CD4-positive, alpha-beta memory T cell (primary cell): ENCODE results near the gene ST6GALNAC3. TPM values are rescaled to one million over a fixed set of nuclear protein-coding genes. Genes with fewer than 3 reads are reported as not detected.

ENCODE experiments used
- CTCF ChIA-PET: fragments of 350-600 bp; sonication (Branson Sonifier 250); formaldehyde crosslinking; loops from one replicate; lab custom pipeline; 2021; ENCODE audit warnings: inconsistent platforms; ENCODE audit not compliant: partially characterized antibody; lab: Charles Lee
- POLR2A ChIA-PET: fragments of 350-600 bp; sonication (Branson Sonifier 250); formaldehyde crosslinking; loops from one replicate; lab custom pipeline; 2021; ENCODE audit not compliant: partially characterized antibody; lab: Charles Lee
- DNase-seq, 5 donors: peaks; one replicate each; pipeline versions ENCODE4 v3.0.0 to v3.0.0-alpha.2; 2020 to 2022; ENCODE audit warnings: mixed read lengths in 1 of 5
- H3K27ac ChIP-seq: one replicate; pipeline ENCODE4 v1.7.0; 2013; ENCODE audit warnings: low read depth, low read length
- H3K27me3 ChIP-seq: 2 replicates; pipeline ENCODE4 v1.7.0; 2013; ENCODE audit warnings: mild to moderate bottlenecking, low read length, moderate library complexity; ENCODE audit not compliant: insufficient read depth
- H3K36me3 ChIP-seq: 2 replicates; pipeline ENCODE4 v1.7.0; 2013; ENCODE audit warnings: mild to moderate bottlenecking, low read length, moderate library complexity; ENCODE audit not compliant: insufficient read depth
- H3K4me1 ChIP-seq: 2 replicates; pipeline ENCODE4 v1.7.0; 2013; ENCODE audit warnings: mild to moderate bottlenecking, low read length, moderate library complexity; ENCODE audit not compliant: insufficient read depth
- H3K4me3 ChIP-seq, 2 donors: one replicate each; pipeline ENCODE4 v1.7.0; 2013; ENCODE audit warnings: low read length in 2 of 2, mild to moderate bottlenecking in 1 of 2
- H3K9me3 ChIP-seq, 2 donors: one replicate each; pipeline ENCODE4 v1.7.0; 2013; ENCODE audit warnings: low read length in 2 of 2, control low read depth in 1 of 2; ENCODE audit not compliant: control insufficient read depth in 1 of 2
- H3K27ac Mint-ChIP-seq, 7 donors: one replicate each; pipeline ENCODE4 v1.8.0; 2020 to 2021; ENCODE audit warnings: mixed read lengths in 7 of 7, mild to moderate bottlenecking in 6 of 7, inconsistent platforms in 3 of 7, moderate library complexity in 3 of 7
- H3K27me3 Mint-ChIP-seq, 2 donors: one replicate each; pipeline ENCODE4 v1.8.0; 2020 to 2021; ENCODE audit warnings: mixed read lengths in 2 of 2
- H3K36me3 Mint-ChIP-seq, 2 donors: one replicate each; pipeline ENCODE4 v1.8.0; 2020 to 2021; ENCODE audit warnings: mixed read lengths in 2 of 2, inconsistent platforms in 1 of 2, mild to moderate bottlenecking in 1 of 2
- H3K4me1 Mint-ChIP-seq, 4 donors: one replicate each; pipeline ENCODE4 v1.8.0; 2020 to 2021; ENCODE audit warnings: mixed read lengths in 4 of 4, mild to moderate bottlenecking in 1 of 4
- H3K4me3 Mint-ChIP-seq, 8 donors: one replicate each; pipeline ENCODE4 v1.8.0; 2020 to 2021; ENCODE audit warnings: mixed read lengths in 8 of 8, mild to moderate bottlenecking in 7 of 8, moderate library complexity in 6 of 8, inconsistent platforms in 3 of 8
- H3K9me3 Mint-ChIP-seq, 8 donors: one replicate each; pipeline ENCODE4 v1.8.0; 2020 to 2021; ENCODE audit warnings: mixed read lengths in 8 of 8, mild to moderate bottlenecking in 5 of 8, inconsistent platforms in 3 of 8, moderate library complexity in 1 of 8
- intact Hi-C: fragments of 100-400 bp; cut with micrococcal nuclease; formaldehyde crosslinking; loops from one replicate; pipeline ENCODE4 v1.15.1; 2023
- polyA plus RNA-seq, 2 donors: library from polyadenylated mRNA; unstranded; fragments of 300-500 nt; fragmentation: Illumina TruSeq; gene quantifications; one replicate each; pipeline ENCODE4 v1.2.3, GENCODE V29; 2021
- total RNA-seq, 2 experiments: library from RNA; stranded (reverse); gene quantifications; one replicate each; pipeline ENCODE4 v1.2.3, GENCODE V29; 2021

The ST6GALNAC3 gene
- total RNA-seq: 1 to 10 TPM in 1 of 2 experiments, under 1 TPM in 1; 0.47 to 1.2 TPM
- polyA plus RNA-seq: 1 to 10 TPM in 1 of 2 donors, not detected in 1; 1.1 TPM

GRCh38 chr1:76074321-76075187, at the start of gene ST6GALNAC3:
Gene ST6GALNAC3 (plus strand): TSS chr1:76074746.
- no peaks in the 10 kb centered on the region for H3K9me3 ChIP-seq
- peak within 1 kb of the TSS; percentile 85 to 92 (median 89) for H3K4me3 Mint-ChIP-seq
- H3K36me3 ChIP-seq: no peaks in the 10 kb centered on the region
- no peaks in the 10 kb centered on the region for H3K27me3 ChIP-seq
- H3K4me3 ChIP-seq: peak within 1 kb of the TSS; percentile 56
- intact Hi-C loops: loop anchor here (5.0 kb wide), 1 partner anchor 287 kb away; the partner anchor contains the start of gene RABGGTB
- POLR2A ChIA-PET: no interaction called here
- peak; percentile 70 to 76 (median 75) for DNase-seq
- H3K4me1 Mint-ChIP-seq: peaks cover 12 to 23% (median 17%) of the 10 kb centered on the region in 4 donors
- CTCF ChIA-PET: no interaction called here
- H3K27ac Mint-ChIP-seq: peak within 1 kb of the TSS; percentile 38 to 82 (median 75)
- peaks cover 1 to 3% of the 10 kb centered on the region in 2 donors for H3K27me3 Mint-ChIP-seq
- no peak within 1 kb of the TSS for H3K27ac ChIP-seq
- no peaks in the 10 kb centered on the region for H3K36me3 Mint-ChIP-seq
- peaks cover 7% of the 10 kb centered on the region for H3K4me1 ChIP-seq
- no peaks in the 10 kb centered on the region for H3K9me3 Mint-ChIP-seq

GRCh38 chr1:76027341-76027740, 47.2 kb upstream of the ST6GALNAC3 start:
- Histone ChIP-seq H3K4me3 (no peak overlapping the region), H3K36me3 (no peaks in the 10 kb centered on the region), H3K4me1 (no peaks in the 10 kb centered on the region), H3K27me3 (no peaks in the 10 kb centered on the region), H3K9me3 (no peaks in the 10 kb centered on the region), H3K27ac (no peak overlapping the region)
- DNase-seq: no peak
- H3K36me3 Mint-ChIP-seq: no peaks in the 10 kb centered on the region
- peaks cover 0 to 2% (median 0%) of the 10 kb centered on the region in 8 donors for H3K9me3 Mint-ChIP-seq
- peaks cover 0 to 6% (median 0%) of the 10 kb centered on the region in 4 donors for H3K4me1 Mint-ChIP-seq
- ChIA-PET POLR2A (no interaction called here), CTCF (no interaction called here)
- peaks cover 2 to 12% of the 10 kb centered on the region in 2 donors for H3K27me3 Mint-ChIP-seq
- intact Hi-C loops: no loop called here
- H3K4me3 Mint-ChIP-seq: no peak overlapping the region
- no peak overlapping the region for H3K27ac Mint-ChIP-seq

DNA sequence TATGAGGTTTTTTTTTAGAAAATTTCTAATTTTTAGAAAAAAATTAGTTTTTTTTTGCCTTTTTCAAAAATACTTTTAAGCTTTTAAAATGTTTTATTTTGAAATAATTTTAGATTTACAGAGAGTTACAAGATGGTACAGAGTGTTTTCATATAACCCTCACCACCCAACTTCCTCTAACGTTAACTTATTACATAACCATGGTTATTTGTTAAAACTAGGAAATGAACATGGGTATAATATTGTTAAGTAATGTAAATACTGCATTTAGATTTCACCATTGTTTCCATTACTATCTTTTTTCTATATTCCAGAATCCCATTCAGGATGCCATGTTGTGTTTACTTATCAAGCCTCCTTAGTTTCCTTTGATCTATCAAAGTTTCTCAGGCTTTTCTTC, 45.2 kb upstream of the ST6GALNAC3 start:
- intact Hi-C loops: no loop called here
- POLR2A ChIA-PET: no interaction called here
- no peaks in the 10 kb centered on the region for H3K36me3 Mint-ChIP-seq

DNA sequence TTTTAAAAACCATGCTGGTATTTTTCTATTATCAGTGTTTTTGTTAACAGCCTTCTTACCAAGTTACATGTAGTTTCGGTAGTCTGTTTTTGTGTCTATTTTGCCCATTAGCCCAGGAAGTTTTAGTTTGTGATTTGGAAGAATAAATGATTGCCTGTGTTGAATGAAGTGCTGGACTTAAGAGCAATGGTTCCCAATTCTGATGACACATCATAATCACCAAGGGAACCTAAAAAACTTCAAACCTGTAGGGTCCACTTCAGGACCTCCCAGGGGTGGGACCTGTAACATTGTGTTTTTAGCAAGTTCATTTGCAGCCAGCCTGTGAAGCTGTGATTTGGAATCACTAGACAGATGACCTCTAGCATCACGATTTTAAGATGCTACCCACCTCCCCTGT, 43.0 kb upstream of the ST6GALNAC3 start:
- intact Hi-C loops: no loop called here
- no peaks in the 10 kb centered on the region for H3K4me1 ChIP-seq
- no peaks in the 10 kb centered on the region for H3K36me3 ChIP-seq
- no peaks in the 10 kb centered on the region for H3K4me1 Mint-ChIP-seq
- H3K4me3 ChIP-seq: no peak overlapping the region
- POLR2A ChIA-PET: no interaction called here
- no peak overlapping the region for H3K27ac Mint-ChIP-seq
- no peaks in the 10 kb centered on the region for H3K27me3 ChIP-seq
- H3K27ac ChIP-seq: no peak overlapping the region
- no peaks in the 10 kb centered on the region for H3K9me3 ChIP-seq
- no peaks in the 10 kb centered on the region for H3K36me3 Mint-ChIP-seq
- CTCF ChIA-PET: no interaction called here
- no peak for DNase-seq
- peaks cover 0 to 9% of the 10 kb centered on the region in 2 donors for H3K27me3 Mint-ChIP-seq
- no peak overlapping the region for H3K4me3 Mint-ChIP-seq
- peaks cover 0 to 2% (median 0%) of the 10 kb centered on the region in 8 donors for H3K9me3 Mint-ChIP-seq

More for the DNA sequence above, 45.2 kb upstream of the ST6GALNAC3 start:
- Histone ChIP-seq H3K27me3 (no peaks in the 10 kb centered on the region), H3K9me3 (no peaks in the 10 kb centered on the region), H3K27ac (no peak overlapping the region), H3K36me3 (no peaks in the 10 kb centered on the region), H3K4me3 (no peak overlapping the region), H3K4me1 (no peaks in the 10 kb centered on the region)
- H3K4me3 Mint-ChIP-seq: no peak overlapping the region
- H3K9me3 Mint-ChIP-seq: peaks cover 0 to 2% (median 0%) of the 10 kb centered on the region in 8 donors
- H3K27ac Mint-ChIP-seq: no peak overlapping the region
- no peak for DNase-seq
- CTCF ChIA-PET: no interaction called here
- H3K27me3 Mint-ChIP-seq: peaks cover 2 to 13% of the 10 kb centered on the region in 2 donors
- H3K4me1 Mint-ChIP-seq: peaks cover 0 to under 1% (median 0%) of the 10 kb centered on the region in 4 donors

DNA sequence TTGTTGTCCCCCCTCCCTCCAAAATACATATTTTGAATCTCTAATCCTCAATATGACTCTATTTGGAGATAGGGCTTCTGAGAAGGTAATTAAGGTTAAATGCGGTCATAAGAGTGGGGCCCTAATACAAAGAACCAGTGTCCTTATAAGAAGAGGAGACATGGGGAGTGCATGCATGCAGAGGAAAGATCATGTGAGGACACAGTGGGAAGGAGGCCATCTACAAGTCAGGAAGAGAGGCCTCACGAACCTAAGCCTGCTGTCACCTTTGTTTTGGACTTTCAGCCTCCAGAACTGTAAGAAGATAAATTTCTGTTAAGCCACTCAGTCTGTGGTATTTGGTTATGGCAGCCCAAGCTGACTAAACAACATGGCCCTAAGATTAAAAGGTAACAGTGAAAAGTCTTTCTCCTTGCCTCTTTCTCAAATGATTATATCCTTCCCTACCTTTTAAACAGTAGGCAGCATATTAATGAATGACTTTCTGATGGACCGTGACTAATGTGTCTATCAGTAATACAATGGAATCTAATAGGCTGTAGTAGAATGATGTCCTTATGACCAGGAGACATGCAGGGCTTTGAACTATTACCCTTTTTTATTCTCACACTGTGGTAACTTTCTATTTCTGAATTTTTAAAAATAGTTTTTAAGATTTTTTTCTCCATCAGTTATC, 40.6 kb upstream of the ST6GALNAC3 start:
- peaks cover 2 to 4% of the 10 kb centered on the region in 2 donors for H3K27me3 Mint-ChIP-seq
- Histone ChIP-seq H3K9me3 (no peaks in the 10 kb centered on the region), H3K27me3 (no peaks in the 10 kb centered on the region), H3K36me3 (no peaks in the 10 kb centered on the region), H3K4me1 (no peaks in the 10 kb centered on the region), H3K27ac (no peak overlapping the region), H3K4me3 (no peak overlapping the region)
- CTCF ChIA-PET: no interaction called here
- H3K4me3 Mint-ChIP-seq: no peak overlapping the region
- intact Hi-C loops: no loop called here
- H3K36me3 Mint-ChIP-seq: no peaks in the 10 kb centered on the region
- POLR2A ChIA-PET: no interaction called here
- DNase-seq: no peak
- no peaks in the 10 kb centered on the region for H3K4me1 Mint-ChIP-seq
- H3K9me3 Mint-ChIP-seq: no peaks in the 10 kb centered on the region
- H3K27ac Mint-ChIP-seq: no peak overlapping the region

DNA sequence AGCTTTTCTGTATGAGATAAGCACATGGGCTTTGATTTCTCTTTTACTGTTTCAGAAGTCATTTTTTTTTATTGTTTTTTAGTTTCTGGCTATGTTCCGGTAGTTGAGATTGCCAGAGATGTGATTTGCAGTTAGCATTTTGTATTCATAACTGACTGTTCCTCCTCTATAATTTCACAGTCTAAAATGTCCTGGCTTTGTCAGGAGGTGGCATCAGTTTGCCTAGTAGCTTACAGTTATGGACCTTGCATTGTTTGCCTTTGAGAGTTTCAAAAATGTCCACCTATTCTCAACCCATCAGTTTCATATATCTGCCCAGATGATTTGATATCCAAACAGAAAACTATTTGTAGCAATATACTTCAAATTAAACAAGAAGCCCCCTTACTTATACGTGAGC, 39.5 kb upstream of the ST6GALNAC3 start:
- H3K27ac Mint-ChIP-seq: no peak overlapping the region
- Histone ChIP-seq H3K36me3 (no peaks in the 10 kb centered on the region), H3K9me3 (no peaks in the 10 kb centered on the region), H3K4me1 (no peaks in the 10 kb centered on the region), H3K27ac (no peak overlapping the region), H3K27me3 (no peaks in the 10 kb centered on the region), H3K4me3 (no peak overlapping the region)
- no peaks in the 10 kb centered on the region for H3K9me3 Mint-ChIP-seq
- ChIA-PET CTCF (no interaction called here), POLR2A (no interaction called here)
- intact Hi-C loops: no loop called here
- no peaks in the 10 kb centered on the region for H3K36me3 Mint-ChIP-seq
- no peak for DNase-seq
- no peaks in the 10 kb centered on the region for H3K4me1 Mint-ChIP-seq
- no peak overlapping the region for H3K4me3 Mint-ChIP-seq
- peaks cover 2 to 7% of the 10 kb centered on the region in 2 donors for H3K27me3 Mint-ChIP-seq

DNA sequence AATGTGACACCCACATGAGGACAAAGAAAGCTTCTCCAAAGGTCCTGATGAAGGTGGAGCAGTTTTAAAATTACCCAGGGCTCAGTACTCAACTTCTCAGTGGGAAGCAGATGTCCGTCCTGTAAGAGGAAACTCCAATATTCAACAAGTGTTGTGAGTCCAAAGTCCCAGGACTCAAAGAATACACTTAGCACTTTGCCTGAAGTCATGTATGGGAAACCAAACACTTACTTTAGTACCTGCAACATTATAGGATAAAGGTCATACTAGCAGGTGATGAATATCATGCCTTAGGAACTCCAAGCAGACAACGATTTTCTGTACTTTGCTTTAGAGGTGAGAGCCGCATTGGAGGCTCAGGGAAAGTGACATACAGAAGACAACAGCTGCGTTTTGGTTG, 37.2 kb upstream of the ST6GALNAC3 start:
- Mint-ChIP-seq H3K9me3 (no peaks in the 10 kb centered on the region), H3K4me1 (no peaks in the 10 kb centered on the region), H3K4me3 (no peak overlapping the region), H3K36me3 (no peaks in the 10 kb centered on the region), H3K27ac (no peak overlapping the region), H3K27me3 (peaks cover 2 to 11% of the 10 kb centered on the region in 2 donors)
- CTCF ChIA-PET: no interaction called here
- POLR2A ChIA-PET: no interaction called here
- H3K4me1 ChIP-seq: no peaks in the 10 kb centered on the region
- H3K4me3 ChIP-seq: no peak overlapping the region
- intact Hi-C loops: no loop called here
- no peak overlapping the region for H3K27ac ChIP-seq
- no peak for DNase-seq
- H3K36me3 ChIP-seq: no peaks in the 10 kb centered on the region
- H3K9me3 ChIP-seq: no peaks in the 10 kb centered on the region
- no peaks in the 10 kb centered on the region for H3K27me3 ChIP-seq
